T-helper 22 cell (primary cell): ENCODE results near the gene SATB1.

ENCODE experiments used
- DNase-seq: peaks from one replicate; pipeline ENCODE4 v3.0.0-alpha.2; 2020; ENCODE audit warnings: low read depth

SATB1 gene

DNA sequence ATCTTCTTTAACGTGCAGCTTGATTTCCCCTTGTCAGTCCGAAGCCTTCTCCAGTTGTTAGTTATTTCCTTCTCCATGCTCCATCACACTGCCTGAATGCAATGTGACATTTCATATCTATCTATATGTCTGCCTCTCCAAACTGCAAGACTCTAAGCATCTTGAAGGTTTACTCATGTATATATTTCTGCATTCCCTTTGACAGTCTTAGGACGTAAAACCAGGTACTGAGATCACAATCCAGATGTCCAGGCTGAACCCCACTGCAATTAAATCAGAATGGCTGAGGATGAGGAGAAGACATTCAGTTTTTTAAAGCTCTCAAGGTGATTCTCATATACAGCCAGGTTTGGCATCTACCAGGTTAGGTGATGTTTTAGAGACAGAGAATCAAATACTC lies 6.1 kb upstream of the SATB1 start:
- no peak for DNase-seq

GRCh38 chr3:18428991-18429745 lies 4.0 kb upstream of the SATB1 start:
- no peak for DNase-seq

- no peak for DNase-seq
These were observed 2.9 kb upstream of the SATB1 start for GRCh38 chr3:18428036-18428435.

DNA sequence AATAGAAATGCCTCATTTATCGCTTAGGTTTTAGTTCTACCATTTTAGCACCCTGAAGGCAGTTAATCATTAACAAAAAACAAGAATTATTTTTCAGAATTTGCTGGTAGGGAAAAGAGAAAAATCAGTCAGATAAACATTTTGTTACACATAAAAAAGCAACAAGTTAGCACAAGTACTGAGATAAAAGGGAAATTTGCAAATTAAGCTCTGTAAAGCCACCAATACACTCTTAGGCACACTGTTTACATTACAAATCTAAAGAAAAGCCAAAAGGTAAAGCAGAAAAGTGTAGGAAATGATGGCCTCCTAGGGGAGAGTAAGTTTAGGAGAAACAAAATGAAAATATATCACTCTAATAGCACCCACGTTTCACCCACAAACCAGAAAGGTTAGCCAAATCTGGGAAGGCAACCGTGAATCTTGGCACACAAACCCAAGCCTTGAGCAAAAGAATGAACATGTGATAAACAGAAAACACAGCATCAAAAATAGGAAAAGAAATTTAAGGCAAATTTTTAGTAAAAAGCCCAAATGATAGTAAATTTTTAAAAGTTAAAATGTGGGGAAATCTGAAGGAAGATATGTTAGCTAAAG lies 1.6 kb upstream of the SATB1 start:
- DNase-seq, result no peak

- peak; percentile 56 for DNase-seq
These were observed 610 bp upstream of the SATB1 start for GRCh38 chr3:18425641-18426257.

DNA sequence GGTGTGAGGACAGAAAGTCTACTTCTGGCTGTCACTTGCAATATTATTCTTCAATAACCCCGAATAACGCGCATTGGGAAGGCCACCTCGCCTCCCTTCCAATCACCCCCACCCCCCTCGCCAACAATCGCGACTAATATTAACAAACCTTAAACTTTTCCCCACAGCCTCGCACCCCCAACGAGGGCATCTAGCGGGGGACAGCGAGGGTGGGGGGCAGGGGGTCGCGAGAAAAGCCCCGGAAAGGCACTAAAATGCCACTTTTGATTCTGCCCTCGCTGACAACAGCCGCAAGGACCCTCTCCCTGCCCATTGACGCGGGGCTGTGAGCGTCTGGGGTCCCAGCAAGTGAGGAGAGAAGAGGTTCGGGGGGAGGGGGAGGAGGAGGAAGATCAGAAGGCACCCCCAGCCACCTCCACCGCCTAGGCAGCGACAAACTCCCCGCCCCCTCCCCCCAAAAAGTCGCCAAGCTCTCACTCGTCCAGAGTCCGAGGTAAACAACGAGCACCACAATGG lies 868 bp downstream of the SATB1 start:
- no peak for DNase-seq

DNA sequence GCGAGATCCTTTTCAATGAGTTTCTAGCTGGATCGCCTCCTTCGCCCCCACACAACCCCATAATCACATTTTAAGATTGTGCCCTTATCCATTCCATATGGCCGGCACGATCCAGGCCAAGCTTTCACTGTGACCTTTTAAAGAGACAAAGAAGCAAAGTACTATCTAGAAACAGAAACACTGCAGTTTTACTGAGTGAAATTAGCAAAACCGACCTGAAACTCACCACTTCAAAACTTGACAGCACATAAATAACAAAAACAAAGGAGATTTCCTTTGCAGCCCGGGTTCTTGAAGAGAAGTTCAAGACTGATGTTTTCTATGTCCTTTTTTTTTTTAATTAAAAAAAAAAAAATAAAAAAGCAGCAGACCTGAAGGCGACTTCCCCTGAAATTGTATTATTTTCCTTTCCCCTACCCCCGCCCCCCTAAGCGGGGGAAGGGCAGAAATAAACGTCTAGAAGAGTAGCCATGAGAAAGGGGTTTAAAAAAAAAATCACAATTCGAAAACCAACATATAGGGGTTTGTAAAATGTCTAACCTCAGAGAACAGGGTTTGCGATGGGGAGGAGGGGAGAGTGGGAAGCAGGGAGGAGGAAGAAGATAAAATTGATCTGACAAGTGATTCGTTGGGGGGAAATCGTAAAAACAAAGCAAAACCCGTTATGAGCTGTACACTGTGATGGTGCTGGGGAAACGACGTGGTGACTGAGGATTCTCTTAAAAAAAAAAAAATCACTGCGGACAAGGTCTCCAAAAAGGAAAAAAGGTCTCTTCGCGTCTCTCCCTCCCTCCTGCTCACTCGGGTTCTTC lies 1.5 kb downstream of the SATB1 start:
- no peak for DNase-seq

- no peak for DNase-seq
These were observed 2.2 kb downstream of the SATB1 start for GRCh38 chr3:18422972-18423371.

DNA sequence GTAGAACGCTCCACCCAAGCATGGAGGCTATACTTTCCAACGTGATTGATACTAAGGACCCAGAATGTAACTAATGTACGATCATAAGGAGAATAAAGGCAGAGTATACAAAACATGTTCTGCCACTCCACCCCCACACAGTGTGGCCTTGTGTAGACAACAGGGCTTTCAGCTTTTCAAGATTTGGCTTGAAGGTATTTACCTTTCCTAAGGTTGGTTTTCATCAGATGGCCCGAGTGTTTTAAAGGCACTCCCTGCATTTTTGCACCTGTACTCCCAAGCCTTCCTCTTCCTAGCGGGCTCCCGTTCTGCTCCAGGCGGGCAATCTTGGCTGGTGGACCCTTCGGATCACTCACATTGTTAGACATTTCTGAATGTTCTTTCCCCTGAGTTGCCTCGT lies 4.6 kb downstream of the SATB1 start:
- no peak for DNase-seq

- no peak for DNase-seq
These were observed 5.9 kb downstream of the SATB1 start for GRCh38 chr3:18419232-18419631.

DNA sequence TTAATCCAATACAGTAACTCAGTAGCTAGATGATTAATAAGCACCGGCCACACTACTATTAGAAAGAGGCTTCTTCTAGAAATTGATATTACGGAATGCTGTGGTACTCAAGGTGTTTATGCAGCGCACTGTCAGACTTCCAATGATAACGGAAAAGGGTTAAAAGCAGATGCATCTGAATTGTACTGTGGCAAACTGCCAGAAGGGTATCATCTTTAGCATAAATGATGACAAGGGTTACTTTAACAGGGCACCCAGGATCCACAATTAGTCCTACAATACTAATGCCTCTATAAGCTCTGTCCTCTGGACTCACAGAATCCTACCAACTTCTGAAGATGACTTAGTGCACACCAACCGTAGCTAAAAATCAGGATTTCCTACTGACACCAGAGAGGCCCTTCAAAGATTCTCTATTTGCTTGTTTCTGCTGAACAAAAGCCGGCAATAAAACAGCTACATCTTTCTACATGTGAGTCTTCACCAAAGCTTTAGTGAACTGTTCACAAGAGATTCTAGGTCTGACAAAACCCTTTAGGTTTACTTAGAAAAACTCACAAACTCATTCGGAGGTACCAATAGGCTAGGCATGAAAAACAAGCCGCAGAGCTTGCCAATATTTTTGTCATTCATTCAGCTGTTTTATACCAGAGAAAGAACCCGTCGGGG lies 7.1 kb downstream of the SATB1 start:
- no peak for DNase-seq

- DNase-seq, result no peak
These were observed 8.8 kb downstream of the SATB1 start for GRCh38 chr3:18416332-18416731.

GRCh38 chr3:18415839-18416238 lies 9.3 kb downstream of the SATB1 start:
- no peak for DNase-seq

DNA sequence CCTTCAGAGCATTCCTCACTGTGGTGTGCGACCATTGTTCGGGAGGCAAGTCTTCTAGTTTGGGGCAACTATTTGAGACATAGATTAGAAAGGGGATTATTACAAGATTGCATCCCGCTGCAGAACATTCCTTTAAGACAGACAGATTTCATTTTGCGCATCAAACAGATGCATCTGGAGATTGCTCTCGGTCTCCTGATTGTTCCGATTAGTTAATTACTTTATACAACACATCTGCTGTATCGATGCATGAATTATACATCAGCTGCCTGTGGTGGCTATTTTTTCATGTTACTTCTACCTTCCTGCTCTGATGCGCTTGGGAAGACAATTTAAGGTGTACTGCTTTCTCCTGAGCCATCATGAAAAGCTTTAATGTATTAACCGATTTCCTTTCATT lies 10.0 kb downstream of the SATB1 start:
- no peak for DNase-seq

DNA sequence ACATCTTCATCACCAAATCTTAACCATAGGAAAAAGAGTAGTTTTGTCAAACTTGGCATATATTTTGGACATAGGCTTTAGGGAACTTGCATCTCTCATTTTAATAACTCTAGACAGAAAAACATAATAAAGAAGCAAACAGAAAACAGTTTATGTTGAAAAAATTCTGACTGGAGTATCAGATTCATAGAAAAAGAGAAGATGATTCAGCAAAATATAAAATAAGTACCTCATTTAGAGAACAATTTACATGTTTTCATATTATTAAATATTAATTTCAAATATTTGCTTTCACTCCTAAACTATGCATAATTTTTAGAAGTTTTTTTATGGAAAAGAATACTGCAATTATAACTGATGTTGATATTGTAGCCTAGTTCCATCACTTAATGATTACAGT lies 12.5 kb downstream of the SATB1 start:
- DNase-seq, result no peak

- no peak for DNase-seq
These were observed 13.6 kb downstream of the SATB1 start for GRCh38 chr3:18411541-18411940.

DNA sequence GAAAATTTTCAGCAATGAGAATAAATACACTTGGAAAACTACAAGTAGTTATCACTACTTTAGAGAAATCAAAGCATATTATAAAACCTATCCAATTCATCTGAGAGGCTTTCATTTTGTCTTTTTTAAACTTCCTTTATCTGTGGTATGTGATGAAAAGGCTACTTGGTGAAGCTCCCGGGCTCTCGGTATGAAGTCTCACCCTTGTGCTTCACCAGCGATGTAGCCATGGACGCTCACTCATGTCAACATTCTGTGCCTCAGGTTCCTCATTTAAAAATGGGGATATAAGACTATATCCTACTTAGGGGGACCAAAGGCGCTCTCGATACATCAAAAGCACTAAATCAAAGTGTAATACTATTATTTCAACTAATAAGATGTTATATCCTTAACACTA lies 14.9 kb downstream of the SATB1 start:
- no peak for DNase-seq

DNA sequence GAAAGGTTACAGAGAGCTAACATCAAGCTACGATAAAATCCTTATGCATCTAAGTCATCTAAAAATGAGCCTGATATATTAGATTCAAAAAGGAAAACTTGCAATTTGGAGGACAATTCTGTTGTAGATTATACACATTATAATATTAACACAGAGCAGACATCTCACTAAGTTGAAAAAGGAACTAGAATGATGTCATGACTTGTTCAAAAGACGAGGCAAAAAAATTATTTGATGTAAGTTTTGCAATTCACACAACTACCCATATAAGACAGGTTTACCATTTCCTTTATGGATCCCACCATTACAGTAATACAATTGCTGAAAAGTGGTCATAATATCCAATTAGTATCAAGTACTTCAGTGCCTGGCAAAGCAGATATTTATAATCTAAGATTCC lies 15.9 kb downstream of the SATB1 start:
- no peak for DNase-seq

GRCh38 chr3:18405141-18405540 lies 20.0 kb downstream of the SATB1 start:
- DNase-seq, result no peak

GRCh38 chr3:18403061-18403460 lies 22.1 kb downstream of the SATB1 start:
- DNase-seq, result no peak

GRCh38 chr3:18402239-18402799 lies 22.8 kb downstream of the SATB1 start:
- DNase-seq, result no peak
